ENCODE data around the gene CAPN11. TPM values are rescaled to one million over a fixed set of nuclear protein-coding genes. Genes with fewer than 3 reads are reported as not detected.
A peak's percentile ranks its signal among the peaks of the same experiment; 100 is the strongest.

CAPN11 gene
- total and polyA plus RNA-seq, 8 donors: 0.15 to 0.19 (median 0.18) TPM; not detected in 5

DNA sequence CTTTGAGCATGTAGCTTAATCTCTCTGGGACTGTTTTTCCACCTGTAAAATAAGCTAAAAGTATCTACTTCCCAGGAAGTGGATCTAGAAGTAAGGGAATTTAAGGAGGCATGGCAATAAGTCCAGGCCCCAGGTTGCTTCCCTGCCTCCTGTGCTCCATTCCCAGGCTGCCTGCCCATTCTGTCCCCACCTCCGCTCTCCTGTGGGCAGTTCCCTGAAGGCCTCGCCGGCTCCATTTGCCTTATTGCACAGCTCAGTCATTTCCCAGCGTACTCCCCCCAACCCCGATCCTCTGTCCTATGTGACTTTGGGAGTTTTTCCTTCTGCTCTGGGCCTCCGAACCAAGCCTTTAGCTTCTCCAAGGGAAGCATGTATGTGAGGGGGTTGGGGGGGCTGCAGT is 69.4 kb downstream of the CAPN11 start:
- no peak for TF ChIP-seq EP300 (IDR thresholded peaks at IDR 0.05)
- no peak for TF ChIP-seq POLR2AphosphoS5 (IDR thresholded peaks at IDR 0.05)
- TF ChIP-seq, protein P1, sequence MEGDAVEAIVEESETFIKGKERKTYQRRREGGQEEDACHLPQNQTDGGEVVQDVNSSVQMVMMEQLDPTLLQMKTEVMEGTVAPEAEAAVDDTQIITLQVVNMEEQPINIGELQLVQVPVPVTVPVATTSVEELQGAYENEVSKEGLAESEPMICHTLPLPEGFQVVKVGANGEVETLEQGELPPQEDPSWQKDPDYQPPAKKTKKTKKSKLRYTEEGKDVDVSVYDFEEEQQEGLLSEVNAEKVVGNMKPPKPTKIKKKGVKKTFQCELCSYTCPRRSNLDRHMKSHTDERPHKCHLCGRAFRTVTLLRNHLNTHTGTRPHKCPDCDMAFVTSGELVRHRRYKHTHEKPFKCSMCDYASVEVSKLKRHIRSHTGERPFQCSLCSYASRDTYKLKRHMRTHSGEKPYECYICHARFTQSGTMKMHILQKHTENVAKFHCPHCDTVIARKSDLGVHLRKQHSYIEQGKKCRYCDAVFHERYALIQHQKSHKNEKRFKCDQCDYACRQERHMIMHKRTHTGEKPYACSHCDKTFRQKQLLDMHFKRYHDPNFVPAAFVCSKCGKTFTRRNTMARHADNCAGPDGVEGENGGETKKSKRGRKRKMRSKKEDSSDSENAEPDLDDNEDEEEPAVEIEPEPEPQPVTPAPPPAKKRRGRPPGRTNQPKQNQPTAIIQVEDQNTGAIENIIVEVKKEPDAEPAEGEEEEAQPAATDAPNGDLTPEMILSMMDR (IDR thresholded peaks at IDR 0.05): no peak
- no peak for TF ChIP-seq POLR2A (IDR thresholded peaks at IDR 0.05)

GRCh38 chr6:44228433-44228832 is 69.8 kb downstream of the CAPN11 start:
- intact Hi-C loops (cut with DNase I; ENCODE audit: low total_unique reads): no loop called here
- Histone ChIP-seq H3K27me3 (no peaks in the 10 kb centered on the region), H3K4me3 (no peak overlapping the region), H3K36me3 (peaks cover 36 to 54% (median 51%) of the 10 kb centered on the region in 4 donors), H3K9me3 (no peaks in the 10 kb centered on the region), H3K27ac (peak overlapping the region in 3 of 5 donors; percentile 1 to 95 (median 64)), H3K4me1 (peaks cover 41 to 100% (median 76%) of the 10 kb centered on the region in 4 donors)
- WGBS, 5 donors: 72 to 94% (median 91%) methylated on average over 4 to 7 of the region's 7 CpGs
- no peak for DNase-seq
- TF ChIP-seq, protein P1 (IDR thresholded peaks at IDR 0.05): no peak
- TF ChIP-seq POLR2AphosphoS5 (IDR thresholded peaks at IDR 0.05) (no peak), POLR2A (IDR thresholded peaks at IDR 0.05) (no peak), EP300 (IDR thresholded peaks at IDR 0.05) (no peak)

More for the DNA sequence above, 69.4 kb downstream of the CAPN11 start:
- 80 to 96% (median 84%) methylated on average over 6 of the region's 6 CpGs for WGBS, 5 donors
- H3K4me1 ChIP-seq: peaks cover 38 to 99% (median 74%) of the 10 kb centered on the region in 4 donors
- no peak overlapping the region for H3K4me3 ChIP-seq
- H3K9me3 ChIP-seq: no peaks in the 10 kb centered on the region
- H3K36me3 ChIP-seq: peaks cover 33 to 50% (median 47%) of the 10 kb centered on the region in 4 donors
- H3K27me3 ChIP-seq: no peaks in the 10 kb centered on the region
- H3K27ac ChIP-seq: peak overlapping the region in 3 of 5 donors; percentile 58 to 95 (median 64)
- intact Hi-C loops (cut with DNase I; ENCODE audit: low total_unique reads): no loop called here
- DNase-seq: no peak

DNA sequence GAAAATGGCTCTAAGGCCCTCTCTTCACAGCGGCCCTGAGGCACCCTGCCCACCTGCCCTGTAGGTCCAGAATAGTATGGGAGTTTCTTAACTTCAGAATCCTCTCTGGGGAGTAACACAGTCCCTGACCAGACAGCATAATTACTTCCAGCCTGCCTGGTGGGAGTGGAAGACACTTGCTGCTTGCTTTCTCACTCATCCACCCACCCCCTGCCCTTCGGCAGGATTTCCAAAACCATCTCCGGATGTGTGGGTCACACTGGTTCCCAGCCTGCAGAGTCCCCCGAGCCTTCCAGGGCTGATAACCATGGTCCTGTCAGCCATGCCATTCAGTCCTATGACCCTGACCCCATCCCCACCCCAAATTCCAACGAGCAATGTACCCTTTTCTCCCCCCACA is 70.2 kb downstream of the CAPN11 start:
- TF ChIP-seq EP300 (IDR thresholded peaks at IDR 0.05) (no peak), POLR2AphosphoS5 (IDR thresholded peaks at IDR 0.05) (no peak), POLR2A (IDR thresholded peaks at IDR 0.05) (no peak)
- TF ChIP-seq, protein P1 (IDR thresholded peaks at IDR 0.05): no peak
- Histone ChIP-seq H3K36me3 (peaks cover 36 to 57% (median 52%) of the 10 kb centered on the region in 4 donors), H3K27me3 (no peaks in the 10 kb centered on the region), H3K27ac (peak overlapping the region in 3 of 5 donors; percentile 1 to 95 (median 64)), H3K4me3 (no peak overlapping the region), H3K9me3 (no peaks in the 10 kb centered on the region), H3K4me1 (peaks cover 44 to 100% (median 78%) of the 10 kb centered on the region in 4 donors)
- DNase-seq: no peak
- intact Hi-C loops (cut with DNase I; ENCODE audit: low total_unique reads): no loop called here
- WGBS, 5 donors: 72 to 82% (median 80%) methylated on average over 5 of the region's 5 CpGs

DNA sequence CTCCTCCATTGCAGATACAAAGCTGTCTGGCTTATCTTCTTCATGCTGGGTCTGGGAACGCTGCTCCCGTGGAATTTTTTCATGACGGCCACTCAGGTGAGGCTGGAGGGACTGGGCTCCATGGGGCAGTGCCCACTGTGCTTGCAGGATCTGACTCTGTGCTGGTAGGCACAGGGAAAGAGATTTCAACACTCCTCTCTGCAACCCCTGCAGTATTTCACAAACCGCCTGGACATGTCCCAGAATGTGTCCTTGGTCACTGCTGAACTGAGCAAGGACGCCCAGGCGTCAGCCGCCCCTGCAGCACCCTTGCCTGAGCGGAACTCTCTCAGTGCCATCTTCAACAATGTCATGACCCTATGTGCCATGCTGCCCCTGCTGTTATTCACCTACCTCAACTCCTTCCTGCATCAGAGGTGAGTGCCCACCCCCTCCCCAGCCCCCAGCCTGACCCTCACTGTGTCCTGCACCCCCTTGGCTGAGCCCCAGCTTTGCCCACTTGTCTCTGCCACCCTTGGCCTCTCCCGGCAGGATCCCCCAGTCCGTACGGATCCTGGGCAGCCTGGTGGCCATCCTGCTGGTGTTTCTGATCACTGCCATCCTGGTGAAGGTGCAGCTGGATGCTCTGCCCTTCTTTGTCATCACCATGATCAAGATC is 70.9 kb downstream of the CAPN11 start:
- DNase-seq: no peak
- Histone ChIP-seq H3K4me3 (no peak overlapping the region), H3K9me3 (no peaks in the 10 kb centered on the region), H3K27me3 (no peaks in the 10 kb centered on the region), H3K27ac (peak overlapping the region in 2 of 5 donors; percentile 11 to 68), H3K36me3 (peaks cover 36 to 57% (median 52%) of the 10 kb centered on the region in 4 donors), H3K4me1 (peaks cover 44 to 100% (median 78%) of the 10 kb centered on the region in 4 donors)
- TF ChIP-seq EP300 (IDR thresholded peaks at IDR 0.05): no peak
- no peak for TF ChIP-seq POLR2AphosphoS5 (IDR thresholded peaks at IDR 0.05)
- no peak for TF ChIP-seq POLR2A (IDR thresholded peaks at IDR 0.05)
- TF ChIP-seq, protein P1 (IDR thresholded peaks at IDR 0.05): no peak
- intact Hi-C loops (cut with DNase I; ENCODE audit: low total_unique reads): loop anchor here (10.0 kb wide), 1 partner anchor 55 kb away; no protein-coding TSS in a partner anchor
- WGBS, 5 donors: 83 to 92% (median 88%) methylated on average over 11 of the region's 11 CpGs

All from stomach (tissue), 9 donors.